Activated naive CD8-positive, alpha-beta T cell treated with anti-CD3 and anti-CD28 coated beads, Interleukin-2, amount 50 U/mL, for 24 hours (primary cell): ENCODE data around the gene AGPAT3.

Experiments used
- ATAC-seq: fragments of 150-1000 bp; cut with Tn5 transposase; one replicate; pipeline ENCODE4 v1.10.0; 2021
- DNase-seq: peaks from one replicate; pipeline ENCODE4 v3.0.0; 2021
- H3K27ac Mint-ChIP-seq: one replicate; pipeline ENCODE4 v1.8.0; 2021; ENCODE audit warnings: mild to moderate bottlenecking, mixed read lengths
- H3K27me3 Mint-ChIP-seq: one replicate; pipeline ENCODE4 v1.8.0; 2021; ENCODE audit warnings: mixed read lengths
- H3K36me3 Mint-ChIP-seq: one replicate; pipeline ENCODE4 v1.8.0; 2021; ENCODE audit warnings: low read depth, mixed read lengths
- H3K4me1 Mint-ChIP-seq: one replicate; pipeline ENCODE4 v1.8.0; 2021; ENCODE audit warnings: mixed read lengths
- H3K4me3 Mint-ChIP-seq: one replicate; pipeline ENCODE4 v1.8.0; 2021; ENCODE audit warnings: mild to moderate bottlenecking, moderate library complexity, mixed read lengths
- H3K9me3 Mint-ChIP-seq: one replicate; pipeline ENCODE4 v1.8.0; 2021; ENCODE audit warnings: mixed read lengths

Gene AGPAT3

GRCh38 chr21:43939443-43940328, 74.7 kb downstream of the AGPAT3 start:
- H3K4me3 Mint-ChIP-seq: peak overlapping the region; percentile 81

GRCh38 chr21:43940329-43941050, 75.5 kb downstream of the AGPAT3 start:
- DNase-seq: no peak
- H3K4me1 Mint-ChIP-seq: peaks cover 22% of the 10 kb centered on the region
- no peaks in the 10 kb centered on the region for H3K9me3 Mint-ChIP-seq
- no peak for ATAC-seq
- H3K36me3 Mint-ChIP-seq: no peaks in the 10 kb centered on the region
- no peaks in the 10 kb centered on the region for H3K27me3 Mint-ChIP-seq
- no peak overlapping the region for H3K27ac Mint-ChIP-seq
- H3K4me3 Mint-ChIP-seq: no peak overlapping the region

More at GRCh38 chr21:43939443-43940328, 74.7 kb downstream of the AGPAT3 start:
- H3K36me3 Mint-ChIP-seq: no peaks in the 10 kb centered on the region
- H3K4me1 Mint-ChIP-seq: peaks cover 22% of the 10 kb centered on the region
- H3K27me3 Mint-ChIP-seq: no peaks in the 10 kb centered on the region
- no peaks in the 10 kb centered on the region for H3K9me3 Mint-ChIP-seq
- DNase-seq (no peak), ATAC-seq (no peak)
- no peak overlapping the region for H3K27ac Mint-ChIP-seq

- H3K9me3 Mint-ChIP-seq: no peaks in the 10 kb centered on the region
- H3K4me1 Mint-ChIP-seq: peaks cover 22% of the 10 kb centered on the region
- DNase-seq (no peak), ATAC-seq (no peak)
- no peak overlapping the region for H3K4me3 Mint-ChIP-seq
- no peak overlapping the region for H3K27ac Mint-ChIP-seq
- no peaks in the 10 kb centered on the region for H3K36me3 Mint-ChIP-seq
- no peaks in the 10 kb centered on the region for H3K27me3 Mint-ChIP-seq
Measured at GRCh38 chr21:43942201-43942600, 77.2 kb downstream of the AGPAT3 start.

- Mint-ChIP-seq H3K4me3 (no peak overlapping the region), H3K27me3 (no peaks in the 10 kb centered on the region), H3K9me3 (no peaks in the 10 kb centered on the region), H3K36me3 (no peaks in the 10 kb centered on the region), H3K4me1 (peaks cover 19% of the 10 kb centered on the region), H3K27ac (no peak overlapping the region)
- ATAC-seq: no peak
- DNase-seq: no peak
Measured at GRCh38 chr21:43942621-43943020, 77.6 kb downstream of the AGPAT3 start.

- Mint-ChIP-seq H3K4me3 (no peak overlapping the region), H3K27me3 (no peaks in the 10 kb centered on the region), H3K4me1 (peaks cover 10% of the 10 kb centered on the region), H3K27ac (no peak overlapping the region), H3K9me3 (peaks cover 6% of the 10 kb centered on the region), H3K36me3 (peaks cover 8% of the 10 kb centered on the region)
- ATAC-seq: no peak
- DNase-seq: no peak
Measured at GRCh38 chr21:43943512-43944077, 78.6 kb downstream of the AGPAT3 start.

- no peak overlapping the region for H3K27ac Mint-ChIP-seq
- peaks cover 7% of the 10 kb centered on the region for H3K4me1 Mint-ChIP-seq
- no peaks in the 10 kb centered on the region for H3K27me3 Mint-ChIP-seq
- H3K9me3 Mint-ChIP-seq: peaks cover 6% of the 10 kb centered on the region
- no peak overlapping the region for H3K4me3 Mint-ChIP-seq
- DNase-seq (no peak), ATAC-seq (no peak)
- peaks cover 12% of the 10 kb centered on the region for H3K36me3 Mint-ChIP-seq
Measured at GRCh38 chr21:43944078-43944633, 79.1 kb downstream of the AGPAT3 start.

- H3K36me3 Mint-ChIP-seq: peaks cover 18% of the 10 kb centered on the region
- peaks cover 11% of the 10 kb centered on the region for H3K9me3 Mint-ChIP-seq
- H3K4me1 Mint-ChIP-seq: peaks cover 11% of the 10 kb centered on the region
- H3K27me3 Mint-ChIP-seq: no peaks in the 10 kb centered on the region
- ATAC-seq (no peak), DNase-seq (no peak)
- H3K27ac Mint-ChIP-seq: no peak overlapping the region
- H3K4me3 Mint-ChIP-seq: no peak overlapping the region
Measured at GRCh38 chr21:43944757-43945156, 79.7 kb downstream of the AGPAT3 start.

- no peak for ATAC-seq
- DNase-seq: no peak
- Mint-ChIP-seq H3K36me3 (peaks cover 25% of the 10 kb centered on the region), H3K4me1 (peaks cover 18% of the 10 kb centered on the region), H3K27me3 (no peaks in the 10 kb centered on the region), H3K27ac (no peak overlapping the region), H3K9me3 (peaks cover 14% of the 10 kb centered on the region), H3K4me3 (no peak overlapping the region)
Measured at GRCh38 chr21:43948740-43949498, 83.9 kb downstream of the AGPAT3 start.

- Mint-ChIP-seq H3K9me3 (peaks cover 14% of the 10 kb centered on the region), H3K27ac (no peak overlapping the region), H3K4me3 (no peak overlapping the region), H3K4me1 (peaks cover 16% of the 10 kb centered on the region), H3K27me3 (no peaks in the 10 kb centered on the region), H3K36me3 (peaks cover 25% of the 10 kb centered on the region)
- no peak for DNase-seq
- no peak for ATAC-seq
Measured at GRCh38 chr21:43949499-43950208, 84.6 kb downstream of the AGPAT3 start.

GRCh38 chr21:43950481-43950880, 85.5 kb downstream of the AGPAT3 start:
- no peak overlapping the region for H3K27ac Mint-ChIP-seq
- ATAC-seq (no peak), DNase-seq (no peak)
- H3K4me3 Mint-ChIP-seq: no peak overlapping the region
- H3K27me3 Mint-ChIP-seq: no peaks in the 10 kb centered on the region
- H3K9me3 Mint-ChIP-seq: peaks cover 14% of the 10 kb centered on the region
- H3K36me3 Mint-ChIP-seq: peaks cover 25% of the 10 kb centered on the region
- peaks cover 16% of the 10 kb centered on the region for H3K4me1 Mint-ChIP-seq

- H3K4me1 Mint-ChIP-seq: peaks cover 16% of the 10 kb centered on the region
- peaks cover 25% of the 10 kb centered on the region for H3K36me3 Mint-ChIP-seq
- ATAC-seq: no peak
- peaks cover 14% of the 10 kb centered on the region for H3K9me3 Mint-ChIP-seq
- H3K4me3 Mint-ChIP-seq: no peak overlapping the region
- DNase-seq: no peak
- H3K27me3 Mint-ChIP-seq: no peaks in the 10 kb centered on the region
- H3K27ac Mint-ChIP-seq: no peak overlapping the region
Measured at GRCh38 chr21:43950936-43951335, 85.9 kb downstream of the AGPAT3 start.

- ATAC-seq (no peak), DNase-seq (no peak)
- H3K9me3 Mint-ChIP-seq: peaks cover 14% of the 10 kb centered on the region
- H3K4me3 Mint-ChIP-seq: no peak overlapping the region
- peaks cover 25% of the 10 kb centered on the region for H3K4me1 Mint-ChIP-seq
- no peaks in the 10 kb centered on the region for H3K27me3 Mint-ChIP-seq
- H3K27ac Mint-ChIP-seq: no peak overlapping the region
- H3K36me3 Mint-ChIP-seq: peaks cover 26% of the 10 kb centered on the region
Measured at GRCh38 chr21:43951911-43952703, 87.1 kb downstream of the AGPAT3 start.

GRCh38 chr21:43953021-43953420, 88.0 kb downstream of the AGPAT3 start:
- Mint-ChIP-seq H3K4me3 (no peak overlapping the region), H3K9me3 (peaks cover 13% of the 10 kb centered on the region), H3K27me3 (no peaks in the 10 kb centered on the region), H3K4me1 (peaks cover 25% of the 10 kb centered on the region), H3K27ac (no peak overlapping the region), H3K36me3 (peaks cover 23% of the 10 kb centered on the region)
- DNase-seq: no peak
- no peak for ATAC-seq
